Right lobe of liver (tissue), 6 donors: ENCODE data around the gene TGOLN2. TPM values are rescaled to one million over a fixed set of nuclear protein-coding genes. Genes with fewer than 3 reads are reported as not detected.

Source experiments
- ATAC-seq, 4 donors: fragments of 200-7000 bp; cut with Tn5 transposase; one replicate each; pipeline ENCODE4 v1.9.1; 2020; ENCODE audit warnings: mild to moderate bottlenecking in 4 of 4, moderate library complexity in 4 of 4
- DNase-seq, 3 donors: peaks; one replicate each; pipeline ENCODE4 v3.0.0-alpha.2; 2020
- H3K27ac ChIP-seq, 3 donors: fragments of 200-600 bp; one replicate each; pipeline ENCODE4 v1.8.0; 2022
- H3K27me3 ChIP-seq, 2 donors: fragments of 200-600 bp; one replicate each; pipeline ENCODE4 v1.8.0; 2022
- H3K36me3 ChIP-seq, 4 donors: fragments of 200-600 bp; sonication (generic) in 1 of 4; one replicate each; pipeline versions ENCODE4 v1.5.1 to v1.8.0; 2017 to 2022; ENCODE audit warnings: control low read depth in 1 of 4
- H3K4me1 ChIP-seq, 4 donors: fragments of 200-600 bp; sonication (generic) in 1 of 4; one replicate each; pipeline versions ENCODE4 v1.5.1 to v1.8.0; 2017 to 2022; ENCODE audit warnings: control low read depth in 1 of 4
- H3K4me3 ChIP-seq, 3 donors: fragments of 200-600 bp; one replicate each; pipeline ENCODE4 v1.8.0; 2022
- H3K9me3 ChIP-seq, 4 donors: fragments of 200-600 bp; sonication (generic) in 1 of 4; one replicate each; pipeline versions ENCODE4 v1.5.1 to v1.8.0; 2017 to 2022; ENCODE audit warnings: control low read depth in 1 of 4
- CTCF ChIP-seq, 4 donors: fragments of 200-600 bp in 3 of 4; fragments of 450-650 bp in 1 of 4; IDR thresholded peaks; one replicate each; pipeline versions ENCODE4 v1.5.1 to v1.8.0; 2016 to 2022; ENCODE audit warnings: antibody characterized with exemption in 4 of 4, mild to moderate bottlenecking in 2 of 4
- POLR2A ChIP-seq: fragments of 450-650 bp; IDR thresholded peaks from one replicate; pipeline ENCODE4 v1.6.1; 2017; ENCODE audit warnings: antibody characterized with exemption, mild to moderate bottlenecking
- WGBS: methylation state at CpG from one replicate; pipeline ENCODE4 v1.1.6; 2018; ENCODE audit warnings: low coverage, low lambda C conversion rate; ENCODE audit not compliant: insufficient coverage; ENCODE audit errors: missing lambda C conversion rate; 5-methylcytosine and 5-hydroxymethylcytosine counted together
- intact Hi-C, 2 donors: fragments of 100-400 bp; cut with DNase I; formaldehyde crosslinking; loops; one replicate each; pipeline versions ENCODE4 v1.11.2 to v1.14.1; 2022
- small RNA-seq, 2 experiments: library from RNA; depleted of rRNA; stranded (forward); fragments of <200 nt; gene quantifications; one replicate each; pipeline ENCODE3, GENCODE V24; 2016
- total RNA-seq, 6 experiments: library from RNA; depleted of rRNA in 2 of 6; stranded (reverse); fragments of >200 nt in 2 of 6; fragmentation: NEBNext Ultra II Directional in 3 of 6; extraction: Animal tissue kit (Norgen Biotek cat#: 25700) in 3 of 6; gene quantifications; one replicate each; pipeline versions ENCODE4 v1.1.0 to v1.2.4, GENCODE V29; 2016 to 2023
- donor health status: DM: no; HTN: yes; CAD: no.
- donor health status: DM: no; HTN: no; CAD: no.
- donor health status: DM: no; HTN: no; CAD: no.
- donor health status: DM: no; HTN: yes; CAD: no.
- donor health status: DM: no; HTN: yes; CAD: no.

TGOLN2 gene
- total RNA-seq, 6 experiments from 2014 or later = 85.7 to 153 (median 121) TPM

- H3K27ac ChIP-seq = peak overlapping the region; percentile 54 to 71 (median 69)
- no peaks in the 10 kb centered on the region for H3K36me3 ChIP-seq
- intact Hi-C loops = no loop called here
- H3K9me3 ChIP-seq = no peaks in the 10 kb centered on the region
- WGBS = 15% methylated on average over 4 of the region's 6 CpGs
- H3K4me1 ChIP-seq = peaks cover 0 to 13% (median 4%) of the 10 kb centered on the region in 4 donors
- DNase-seq (peak in 1 of 3 donors; percentile 57), ATAC-seq (peak; percentile 86 to 93 (median 90))
- TF ChIP-seq CTCF (IDR thresholded peaks at IDR 0.05) (no peak), POLR2A (no peak)
- no peaks in the 10 kb centered on the region for H3K27me3 ChIP-seq
- no peak overlapping the region for H3K4me3 ChIP-seq
Observed at GRCh38 chr2:85269959-85270358, 57.8 kb downstream of the TGOLN2 start.

Small RNA genes within 50 kb of the gene (small RNA-seq; reads per million reads assigned to genes)
- gene AC062037.1 = 0 reads per million in 2 experiments
- gene RF00019 = 0 reads per million in 2 experiments
- 0 reads per million in 2 experiments for gene RN7SL113P

Other genes starting within 250 kb of the TGOLN2 start
- 1 to 10 TPM; 1.2 to 8.8 (median 3.7) TPM for gene TCF7L1, start 194.6 kb downstream of the TGOLN2 start, total RNA-seq
- 100 to 1,000 TPM in 4 of 6 experiments, 10 to 100 TPM in 2; 70.3 to 112 (median 105) TPM for gene RETSAT, start 26.5 kb upstream of the TGOLN2 start, total RNA-seq
- 10 to 100 TPM in 3 of 6 experiments, 1 to 10 TPM in 3; 7.4 to 12.8 (median 9.5) TPM for gene ELMOD3, start 26.8 kb upstream of the TGOLN2 start, total RNA-seq
- 10 to 100 TPM in 3 of 6 experiments, 1 to 10 TPM in 3; 3.3 to 17.4 (median 9.9) TPM for gene CAPG, start 82.4 kb upstream of the TGOLN2 start, total RNA-seq
- 1 to 10 TPM in 3 of 6 experiments, under 1 TPM in 1, not detected in 2; 0.40 to 3.7 (median 2.3) TPM for gene SH2D6, start 90.7 kb upstream of the TGOLN2 start, total RNA-seq
- gene MAT2A, start 211.2 kb upstream of the TGOLN2 start, total RNA-seq = 100 to 1,000 TPM in 3 of 6 experiments, 10 to 100 TPM in 3; 57.8 to 118 (median 102) TPM
- gene GGCX, start 233.5 kb upstream of the TGOLN2 start, total RNA-seq = 100 to 1,000 TPM in 4 of 6 experiments, 10 to 100 TPM in 2; 89.6 to 238 (median 183) TPM
- 100 to 1,000 TPM in 1 of 6 experiments, 10 to 100 TPM in 5; 59.5 to 107 (median 74.5) TPM for gene VAMP8, start 249.6 kb upstream of the TGOLN2 start, total RNA-seq